Sigmoid colon (tissue), 7 donors: Measurements from ENCODE around the gene GPX3. TPM values are rescaled to one million over a fixed set of nuclear protein-coding genes. Genes with fewer than 3 reads are reported as not detected.

Experiments
- DNase-seq: peaks from one replicate; pipeline ENCODE4 v3.0.0-alpha.2; 2019
- H3K27ac ChIP-seq, 4 donors: fragments of 200-600 bp; sonication (generic); one replicate each; pipeline ENCODE4 v1.5.1; 2016 to 2019; ENCODE audit warnings: mild to moderate bottlenecking in 1 of 4
- H3K27me3 ChIP-seq, 3 donors: fragments of 200-600 bp; sonication (generic); one replicate each; pipeline ENCODE4 v1.5.1; 2019; ENCODE audit warnings: mild to moderate bottlenecking in 1 of 3
- H3K36me3 ChIP-seq, 4 donors: fragments of 200-600 bp; sonication (generic); one replicate each; pipeline ENCODE4 v1.5.1; 2016 to 2019
- H3K4me1 ChIP-seq, 4 donors: fragments of 200-600 bp; sonication (generic); one replicate each; pipeline ENCODE4 v1.5.1; 2017 to 2019
- H3K4me3 ChIP-seq, 4 donors: fragments of 200-600 bp; sonication (generic); one replicate each; pipeline ENCODE4 v1.5.1; 2017 to 2019; ENCODE audit warnings: mild to moderate bottlenecking in 2 of 4, moderate library complexity in 1 of 4
- H3K9me3 ChIP-seq, 4 donors: fragments of 200-600 bp in 3 of 4; sonication (generic) in 3 of 4; one replicate each; pipeline versions ENCODE4 v1.5.1 to v1.6.1; 2013 to 2019
- EP300 ChIP-seq, 4 donors: sonication (generic); formaldehyde crosslinking; IDR thresholded peaks; one replicate each; pipeline ENCODE4 v1.6.1; 2017; ENCODE audit warnings: antibody characterized with exemption in 4 of 4
- POLR2A ChIP-seq, 2 donors: fragments of 450-650 bp; IDR thresholded peaks; one replicate each; pipeline ENCODE4 v1.6.1; 2016; ENCODE audit warnings: antibody characterized with exemption in 2 of 2, mild to moderate bottlenecking in 2 of 2, moderate library complexity in 2 of 2
- POLR2AphosphoS5 ChIP-seq, 4 donors: sonication (generic); formaldehyde crosslinking; IDR thresholded peaks; one replicate each; pipeline ENCODE4 v1.6.1; 2017; ENCODE audit warnings: antibody characterized with exemption in 4 of 4
- WGBS, 2 donors: extraction: QIAGEN DNeasy Blood & Tissue Kit; methylation state at CpG; one replicate each; pipeline ENCODE4 v1.1.7; 2013; 5-methylcytosine and 5-hydroxymethylcytosine counted together
- intact Hi-C: fragments of 100-400 bp; cut with DNase I; formaldehyde crosslinking; loops from one replicate; pipeline ENCODE4 v1.15.1; 2023
- polyA plus RNA-seq, 3 donors: library from polyadenylated mRNA; stranded (reverse); fragments of 200-250 nt; gene quantifications; one replicate each; pipeline ENCODE4 v1.2.3, GENCODE V29; 2013
- total RNA-seq, 4 donors: library from RNA; depleted of rRNA; stranded (reverse); fragments of >200 nt; gene quantifications; one replicate each; pipeline ENCODE4 v1.1.0, GENCODE V29; 2016
- TF ChIP-seq, protein P1 (sequence below), 4 experiments: fragments of 450-650 bp in 3 of 4; fragments of 200-600 bp in 1 of 4; IDR thresholded peaks; one replicate each; pipeline ENCODE4 v1.5.1; 2016 to 2019; ENCODE audit warnings: antibody characterized with exemption in 4 of 4, mild to moderate bottlenecking in 3 of 4, moderate library complexity in 2 of 4
- donor health status: healthy with polysubstance abuse.
- donor health status: Bipolar disorder and iron deficiency.
- donor health status: healthy.

Gene GPX3
- total and polyA plus RNA-seq, 7 donors = 85.1 to 2,079 (median 805) TPM

DNA sequence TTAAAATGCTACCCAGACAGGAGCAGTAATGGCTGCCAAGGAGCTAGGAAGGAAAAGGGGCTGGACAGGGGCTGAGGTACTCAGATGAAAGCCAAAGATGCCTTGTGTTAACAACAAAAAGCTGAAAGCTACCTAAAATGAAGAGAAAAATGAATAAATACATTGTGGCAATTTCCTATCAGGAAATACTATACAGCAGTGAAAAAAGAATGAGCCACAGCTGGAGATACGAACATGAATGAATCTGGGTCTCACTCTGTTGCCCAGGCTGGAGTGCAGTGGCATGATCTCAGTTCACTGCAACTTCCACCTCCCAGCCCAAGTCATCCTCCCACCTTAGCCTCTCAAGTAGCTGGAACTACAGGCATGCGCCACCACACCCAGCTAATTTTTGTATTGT lies 54.2 kb downstream of the GPX3 start:
- TF ChIP-seq, protein P1, sequence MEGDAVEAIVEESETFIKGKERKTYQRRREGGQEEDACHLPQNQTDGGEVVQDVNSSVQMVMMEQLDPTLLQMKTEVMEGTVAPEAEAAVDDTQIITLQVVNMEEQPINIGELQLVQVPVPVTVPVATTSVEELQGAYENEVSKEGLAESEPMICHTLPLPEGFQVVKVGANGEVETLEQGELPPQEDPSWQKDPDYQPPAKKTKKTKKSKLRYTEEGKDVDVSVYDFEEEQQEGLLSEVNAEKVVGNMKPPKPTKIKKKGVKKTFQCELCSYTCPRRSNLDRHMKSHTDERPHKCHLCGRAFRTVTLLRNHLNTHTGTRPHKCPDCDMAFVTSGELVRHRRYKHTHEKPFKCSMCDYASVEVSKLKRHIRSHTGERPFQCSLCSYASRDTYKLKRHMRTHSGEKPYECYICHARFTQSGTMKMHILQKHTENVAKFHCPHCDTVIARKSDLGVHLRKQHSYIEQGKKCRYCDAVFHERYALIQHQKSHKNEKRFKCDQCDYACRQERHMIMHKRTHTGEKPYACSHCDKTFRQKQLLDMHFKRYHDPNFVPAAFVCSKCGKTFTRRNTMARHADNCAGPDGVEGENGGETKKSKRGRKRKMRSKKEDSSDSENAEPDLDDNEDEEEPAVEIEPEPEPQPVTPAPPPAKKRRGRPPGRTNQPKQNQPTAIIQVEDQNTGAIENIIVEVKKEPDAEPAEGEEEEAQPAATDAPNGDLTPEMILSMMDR (IDR thresholded peaks at IDR 0.05) = no peak
- TF ChIP-seq POLR2AphosphoS5 (IDR thresholded peaks at IDR 0.05) (no peak), EP300 (IDR thresholded peaks at IDR 0.05) (no peak), POLR2A (IDR thresholded peaks at IDR 0.05) (no peak)
- 99% methylated on average over 2 of the region's 2 CpGs for WGBS, 2 donors
- intact Hi-C loops = no loop called here
- Histone ChIP-seq H3K27ac (no peak overlapping the region), H3K4me1 (peaks cover 0 to 54% (median 39%) of the 10 kb centered on the region in 4 donors), H3K4me3 (no peak overlapping the region), H3K36me3 (no peaks in the 10 kb centered on the region), H3K27me3 (no peaks in the 10 kb centered on the region), H3K9me3 (no peaks in the 10 kb centered on the region)
- DNase-seq = no peak

DNA sequence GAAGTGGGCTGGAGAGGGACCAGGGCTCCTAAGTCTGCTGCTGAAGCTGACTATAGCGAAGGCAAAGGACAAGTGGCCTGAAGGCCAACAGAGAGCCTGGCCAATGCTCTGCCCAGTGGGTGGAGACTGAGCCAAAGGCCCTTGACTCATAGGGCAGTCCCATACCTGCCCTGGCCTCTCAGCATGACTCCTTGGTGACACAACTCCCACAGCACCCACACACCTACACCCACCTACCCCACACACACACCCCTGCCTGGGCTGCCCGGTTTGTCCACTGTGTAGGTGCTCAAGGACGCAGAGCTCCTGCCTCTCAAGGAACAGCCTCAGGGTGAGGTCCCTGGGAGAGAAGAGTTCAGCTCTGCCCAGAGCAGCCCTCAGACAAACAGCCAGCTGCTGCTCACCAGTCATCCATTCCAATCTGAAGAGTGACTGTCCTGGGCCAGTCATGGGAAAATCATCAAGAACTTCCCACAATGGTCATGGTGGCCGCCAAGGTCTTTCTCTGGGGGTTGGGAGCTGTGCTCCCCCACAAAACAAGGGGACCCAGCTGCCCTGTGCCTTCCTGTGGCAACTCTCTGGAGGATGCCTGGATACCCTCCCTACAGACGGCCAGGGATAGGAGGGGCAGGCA lies 55.4 kb downstream of the GPX3 start:
- Histone ChIP-seq H3K27me3 (no peaks in the 10 kb centered on the region), H3K27ac (no peak overlapping the region)

DNA sequence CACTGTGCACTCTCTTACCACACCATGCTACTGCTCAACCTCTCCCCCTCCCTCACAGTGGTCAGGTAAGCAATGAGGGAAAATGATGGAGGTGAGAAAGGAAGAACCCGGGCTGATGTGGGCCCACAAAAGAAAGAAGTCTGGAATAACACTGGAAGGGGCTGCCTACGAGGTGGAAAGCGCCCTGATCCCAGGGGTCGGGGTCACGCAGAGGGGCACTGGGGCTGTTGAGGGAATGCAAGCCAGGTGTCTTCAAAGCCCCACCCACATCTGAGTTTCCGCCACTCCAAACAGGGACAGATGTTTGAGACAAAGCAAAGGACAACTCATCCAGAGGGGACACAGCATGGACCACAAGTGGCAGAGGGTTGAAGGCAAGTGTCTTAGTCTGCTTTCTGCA lies 56.2 kb downstream of the GPX3 start:
- Histone ChIP-seq H3K27me3 (no peaks in the 10 kb centered on the region), H3K36me3 (no peaks in the 10 kb centered on the region), H3K4me1 (peaks cover 0 to 45% (median 33%) of the 10 kb centered on the region in 4 donors), H3K4me3 (no peak overlapping the region), H3K27ac (no peak overlapping the region), H3K9me3 (no peaks in the 10 kb centered on the region)
- 91 to 94% methylated on average over 6 of the region's 6 CpGs for WGBS, 2 donors
- intact Hi-C loops = no loop called here
- DNase-seq = no peak
- TF ChIP-seq POLR2A (IDR thresholded peaks at IDR 0.05) = no peak
- TF ChIP-seq, protein P1 (IDR thresholded peaks at IDR 0.05) = no peak
- no peak for TF ChIP-seq POLR2AphosphoS5 (IDR thresholded peaks at IDR 0.05)
- TF ChIP-seq EP300 (IDR thresholded peaks at IDR 0.05) = no peak

More for the DNA sequence above, 55.4 kb downstream of the GPX3 start:
- Histone ChIP-seq H3K36me3 (no peaks in the 10 kb centered on the region), H3K9me3 (no peaks in the 10 kb centered on the region), H3K4me3 (no peak overlapping the region), H3K4me1 (peaks cover 0 to 50% (median 33%) of the 10 kb centered on the region in 4 donors)
- TF ChIP-seq POLR2A (IDR thresholded peaks at IDR 0.05) (no peak), EP300 (IDR thresholded peaks at IDR 0.05) (no peak), POLR2AphosphoS5 (IDR thresholded peaks at IDR 0.05) (no peak)
- TF ChIP-seq, protein P1 (IDR thresholded peaks at IDR 0.05) = no peak
- DNase-seq = no peak
- intact Hi-C loops = no loop called here
- 75 to 76% methylated on average over 5 of the region's 5 CpGs for WGBS, 2 donors

DNA sequence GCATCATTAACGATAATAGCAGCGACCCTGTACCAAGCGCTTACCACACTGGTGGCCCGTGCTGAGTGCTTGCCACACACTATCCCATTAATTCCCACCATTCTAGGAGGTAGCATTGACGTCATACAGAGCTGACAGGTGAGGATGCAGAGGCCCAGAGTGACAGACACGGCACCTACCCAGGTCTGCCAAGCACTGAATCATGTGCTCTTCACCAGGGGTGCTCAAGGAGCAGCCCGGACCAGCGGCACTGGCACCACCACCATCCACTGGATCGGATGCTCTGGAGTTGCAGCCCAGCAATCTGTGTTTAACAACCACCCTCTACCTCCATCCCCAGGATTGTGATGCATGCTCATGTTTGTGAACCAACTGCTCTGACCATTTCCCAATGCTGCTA lies 57.0 kb downstream of the GPX3 start:
- H3K36me3 ChIP-seq = no peaks in the 10 kb centered on the region
- intact Hi-C loops = no loop called here
- H3K27me3 ChIP-seq = no peaks in the 10 kb centered on the region
- H3K4me3 ChIP-seq = no peak overlapping the region
- no peaks in the 10 kb centered on the region for H3K9me3 ChIP-seq
- H3K27ac ChIP-seq = no peak overlapping the region
- no peak for DNase-seq
- WGBS, 2 donors = 95 to 96% methylated on average over 9 of the region's 9 CpGs
- peaks cover 0 to 45% (median 36%) of the 10 kb centered on the region in 4 donors for H3K4me1 ChIP-seq
- TF ChIP-seq POLR2AphosphoS5 (IDR thresholded peaks at IDR 0.05) (no peak), POLR2A (IDR thresholded peaks at IDR 0.05) (no peak), EP300 (IDR thresholded peaks at IDR 0.05) (no peak)
- TF ChIP-seq, protein P1 (IDR thresholded peaks at IDR 0.05) = no peak

DNA sequence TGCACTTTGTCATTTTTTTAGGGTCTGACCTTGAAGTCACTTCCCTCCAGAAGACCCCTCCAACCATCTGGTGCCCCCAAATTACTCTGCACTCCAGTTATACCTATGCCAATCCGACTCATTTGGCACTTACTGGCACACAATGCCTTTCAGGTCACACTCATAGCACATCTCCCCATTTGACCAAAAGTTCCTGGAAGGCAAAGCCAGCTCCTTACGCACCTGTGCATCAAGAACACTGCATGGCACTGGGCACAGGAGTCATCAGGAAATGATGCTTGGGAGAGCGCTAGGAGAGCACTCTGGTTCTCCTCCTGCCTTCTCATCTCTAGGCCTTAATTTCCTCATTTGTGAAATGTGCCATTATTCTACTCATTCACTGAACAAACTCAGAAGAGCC lies 57.6 kb downstream of the GPX3 start:
- TF ChIP-seq, protein P1 (IDR thresholded peaks at IDR 0.05) = no peak
- TF ChIP-seq POLR2A (IDR thresholded peaks at IDR 0.05) (no peak), EP300 (IDR thresholded peaks at IDR 0.05) (no peak), POLR2AphosphoS5 (IDR thresholded peaks at IDR 0.05) (no peak)
- no peaks in the 10 kb centered on the region for H3K36me3 ChIP-seq
- H3K4me3 ChIP-seq = no peak overlapping the region
- no peak for DNase-seq
- H3K9me3 ChIP-seq = no peaks in the 10 kb centered on the region
- H3K4me1 ChIP-seq = peaks cover 0 to 45% (median 34%) of the 10 kb centered on the region in 4 donors
- no peaks in the 10 kb centered on the region for H3K27me3 ChIP-seq
- no peak overlapping the region for H3K27ac ChIP-seq
- 87 to 91% methylated on average over 3 of the region's 3 CpGs for WGBS, 2 donors
- intact Hi-C loops = no loop called here
